SK-N-SH treated with all-trans-retinoic acid at 6 μM for 48 hours (cell line): Measurements from ENCODE around the gene AKAP13.
A peak's percentile ranks its signal among the peaks of the same experiment; 100 is the strongest.

Experiments used
- ATAC-seq: fragments of 200-7000 bp; cut with Tn5 transposase; 3 replicates; pipeline ENCODE4 v1.9.1; 2020; ENCODE audit warnings: mild to moderate bottlenecking, moderate library complexity
- ARNTL ChIP-seq: fragments of 450-650 bp; formaldehyde crosslinking; IDR thresholded peaks from 2 replicates; pipeline ENCODE4 v1.5.0; 2020; ENCODE audit warnings: low read depth, mild to moderate bottlenecking, moderate library complexity, borderline replicate concordance
- CSDC2 ChIP-seq: fragments of 250-450 bp; sonication (Bioruptor Pico); IDR thresholded peaks from 2 replicates; pipeline ENCODE4 v1.5.0; 2020; ENCODE audit warnings: mild to moderate bottlenecking, moderate library complexity
- CSRNP3 ChIP-seq: fragments of 250-450 bp; sonication (Bioruptor Pico); IDR thresholded peaks from 2 replicates; pipeline ENCODE4 v1.5.1; 2021; ENCODE audit warnings: mild to moderate bottlenecking, moderate library complexity
- ESRRG ChIP-seq: fragments of 250-450 bp; sonication (Bioruptor Pico); IDR thresholded peaks from 2 replicates; pipeline ENCODE4 v1.6.1; 2021; ENCODE audit warnings: mild to moderate bottlenecking
- GLIS3 ChIP-seq: fragments of 250-450 bp; sonication (Bioruptor Pico); IDR thresholded peaks from 2 replicates; pipeline ENCODE4 v1.5.0; 2020; ENCODE audit warnings: mild to moderate bottlenecking, moderate library complexity
- ISL1 ChIP-seq: fragments of 250-450 bp; sonication (Bioruptor Pico); IDR thresholded peaks from 2 replicates; pipeline ENCODE4 v2.1.2; 2022; ENCODE audit warnings: mild to moderate bottlenecking, moderate library complexity
- OSR1 ChIP-seq: fragments of 250-450 bp; sonication (Bioruptor Pico); IDR thresholded peaks from 2 replicates; pipeline ENCODE4 v1.8.0; 2022; ENCODE audit warnings: moderate library complexity, mild to moderate bottlenecking, inconsistent platforms
- PATZ1 ChIP-seq: fragments of 250-450 bp; sonication (Bioruptor Pico); IDR thresholded peaks from 2 replicates; pipeline ENCODE4 v1.8.0; 2020; ENCODE audit warnings: mild to moderate bottlenecking, moderate library complexity, borderline replicate concordance
- PPARA ChIP-seq: fragments of 250-450 bp; sonication (Bioruptor Pico); IDR thresholded peaks from 2 replicates; pipeline ENCODE4 v1.5.0; 2020; ENCODE audit warnings: mild to moderate bottlenecking, borderline replicate concordance
- RARB ChIP-seq: fragments of 250-450 bp; sonication (Bioruptor Pico); IDR thresholded peaks from 2 replicates; pipeline ENCODE4 v1.8.0; 2021; ENCODE audit warnings: mild to moderate bottlenecking, moderate library complexity
- TCF4 ChIP-seq: fragments of 250-450 bp; sonication (Bioruptor Pico); IDR thresholded peaks from 2 replicates; pipeline ENCODE4 v1.8.0; 2021; ENCODE audit warnings: mild to moderate bottlenecking, moderate library complexity, borderline replicate concordance
- TOX ChIP-seq: fragments of 250-450 bp; sonication (Bioruptor Pico); IDR thresholded peaks from 2 replicates; pipeline ENCODE4 v1.8.0; 2021; ENCODE audit warnings: mild to moderate bottlenecking, moderate library complexity, borderline replicate concordance
- TSHZ2 ChIP-seq: fragments of 250-450 bp; sonication (Bioruptor Pico); IDR thresholded peaks from 2 replicates; pipeline ENCODE4 v1.5.0; 2020; ENCODE audit warnings: mild to moderate bottlenecking, moderate library complexity
- ZC3H10 ChIP-seq: fragments of 250-450 bp; sonication (Bioruptor Pico); IDR thresholded peaks from 2 replicates; pipeline ENCODE4 v1.5.1; 2021; ENCODE audit warnings: mild to moderate bottlenecking, moderate library complexity
- ZFP3 ChIP-seq: fragments of 250-450 bp; sonication (Bioruptor Pico); IDR thresholded peaks from 2 replicates; pipeline ENCODE4 v1.5.0; 2020; ENCODE audit warnings: mild to moderate bottlenecking, moderate library complexity
- ZFP30 ChIP-seq: fragments of 450-650 bp; formaldehyde crosslinking; IDR thresholded peaks from 2 replicates; pipeline ENCODE4 v1.5.0; 2022; ENCODE audit warnings: mild to moderate bottlenecking, moderate library complexity
- ZNF565 ChIP-seq: fragments of 450-650 bp; formaldehyde crosslinking; conservative IDR thresholded peaks from 2 replicates; pipeline ENCODE4 v1.5.0; 2020; ENCODE audit warnings: low read depth, mild to moderate bottlenecking, moderate library complexity
- ZNF70 ChIP-seq: fragments of 450-650 bp; formaldehyde crosslinking; IDR thresholded peaks from 2 replicates; pipeline ENCODE4 v1.5.0; 2020; ENCODE audit warnings: mild to moderate bottlenecking, moderate library complexity
- ZNF8 ChIP-seq: fragments of 450-650 bp; formaldehyde crosslinking; IDR thresholded peaks from 2 replicates; pipeline ENCODE4 v1.5.0; 2020; ENCODE audit warnings: mild to moderate bottlenecking, moderate library complexity
- TF ChIP-seq, protein P1 (sequence below): fragments of 250-450 bp; sonication (Bioruptor Pico); IDR thresholded peaks from 2 replicates; pipeline ENCODE4 v1.5.1; 2020; ENCODE audit warnings: low read depth, mild to moderate bottlenecking, moderate library complexity
- TF ChIP-seq, protein P2 (sequence below): fragments of 250-450 bp; sonication (Bioruptor Pico); IDR thresholded peaks from 2 replicates; pipeline ENCODE4 v1.8.0; 2021; ENCODE audit warnings: low read depth, mild to moderate bottlenecking, moderate library complexity, borderline replicate concordance

The AKAP13 gene

DNA sequence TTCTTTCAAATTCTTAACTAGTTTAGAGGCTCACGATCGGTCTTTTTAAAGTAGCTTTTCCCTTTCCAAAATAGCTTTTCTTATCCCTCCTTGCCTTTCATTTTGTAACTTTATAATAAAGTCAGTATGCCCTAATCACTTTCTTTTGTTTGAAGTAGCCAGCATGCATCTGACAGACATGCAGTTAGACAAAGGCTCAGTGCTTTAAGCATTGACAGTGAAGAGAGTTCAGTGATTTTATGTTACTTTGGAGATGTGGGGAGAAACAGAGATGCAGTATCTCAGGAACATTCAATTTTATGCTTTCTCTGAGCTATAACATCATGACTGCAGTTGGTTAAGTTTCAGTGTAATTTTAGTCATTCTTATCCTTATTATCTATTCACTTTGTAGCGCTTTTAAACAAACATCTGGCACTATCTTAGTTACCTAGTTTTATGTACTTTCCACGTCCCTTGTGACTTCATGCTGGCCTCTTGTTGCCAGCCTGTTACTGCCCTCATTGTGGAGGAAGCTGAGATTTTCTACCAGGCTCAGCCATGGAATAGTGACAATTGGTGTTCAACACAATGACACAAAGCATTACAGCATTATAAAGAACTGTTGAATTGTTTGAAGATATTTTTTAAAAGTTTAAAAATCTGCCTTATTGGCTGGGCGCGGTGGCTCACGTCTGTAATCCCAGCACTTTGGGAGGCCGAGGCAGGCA lies 90.3 kb downstream of the AKAP13 start:
- TF ChIP-seq ZFP30, result no peak
- TF ChIP-seq ZFP3, result no peak
- no peak for TF ChIP-seq GLIS3 (CRISPR knock-in tag)
- no peak for TF ChIP-seq ZNF70 (CRISPR knock-in tag)
- TF ChIP-seq ZNF565 (CRISPR knock-in tag), result no peak
- TF ChIP-seq CSDC2, result no peak
- no peak for TF ChIP-seq ZC3H10 (CRISPR knock-in tag)
- TF ChIP-seq, protein P1, sequence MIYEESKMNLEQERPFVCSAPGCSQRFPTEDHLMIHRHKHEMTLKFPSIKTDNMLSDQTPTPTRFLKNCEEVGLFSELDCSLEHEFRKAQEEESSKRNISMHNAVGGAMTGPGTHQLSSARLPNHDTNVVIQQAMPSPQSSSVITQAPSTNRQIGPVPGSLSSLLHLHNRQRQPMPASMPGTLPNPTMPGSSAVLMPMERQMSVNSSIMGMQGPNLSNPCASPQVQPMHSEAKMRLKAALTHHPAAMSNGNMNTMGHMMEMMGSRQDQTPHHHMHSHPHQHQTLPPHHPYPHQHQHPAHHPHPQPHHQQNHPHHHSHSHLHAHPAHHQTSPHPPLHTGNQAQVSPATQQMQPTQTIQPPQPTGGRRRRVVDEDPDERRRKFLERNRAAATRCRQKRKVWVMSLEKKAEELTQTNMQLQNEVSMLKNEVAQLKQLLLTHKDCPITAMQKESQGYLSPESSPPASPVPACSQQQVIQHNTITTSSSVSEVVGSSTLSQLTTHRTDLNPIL, result no peak
- TF ChIP-seq RARB (CRISPR knock-in tag), result no peak
- no peak for TF ChIP-seq CSRNP3 (CRISPR knock-in tag)
- TF ChIP-seq OSR1 (CRISPR knock-in tag), result no peak
- TF ChIP-seq PPARA (CRISPR knock-in tag), result no peak
- no peak for TF ChIP-seq TSHZ2 (CRISPR knock-in tag)
- TF ChIP-seq, protein P2, sequence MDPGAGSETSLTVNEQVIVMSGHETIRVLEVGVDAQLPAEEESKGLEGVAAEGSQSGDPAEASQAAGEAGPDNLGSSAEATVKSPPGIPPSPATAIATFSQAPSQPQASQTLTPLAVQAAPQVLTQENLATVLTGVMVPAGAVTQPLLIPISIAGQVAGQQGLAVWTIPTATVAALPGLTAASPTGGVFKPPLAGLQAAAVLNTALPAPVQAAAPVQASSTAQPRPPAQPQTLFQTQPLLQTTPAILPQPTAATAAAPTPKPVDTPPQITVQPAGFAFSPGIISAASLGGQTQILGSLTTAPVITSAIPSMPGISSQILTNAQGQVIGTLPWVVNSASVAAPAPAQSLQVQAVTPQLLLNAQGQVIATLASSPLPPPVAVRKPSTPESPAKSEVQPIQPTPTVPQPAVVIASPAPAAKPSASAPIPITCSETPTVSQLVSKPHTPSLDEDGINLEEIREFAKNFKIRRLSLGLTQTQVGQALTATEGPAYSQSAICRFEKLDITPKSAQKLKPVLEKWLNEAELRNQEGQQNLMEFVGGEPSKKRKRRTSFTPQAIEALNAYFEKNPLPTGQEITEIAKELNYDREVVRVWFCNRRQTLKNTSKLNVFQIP, result no peak
- TF ChIP-seq PATZ1 (CRISPR knock-in tag), result no peak
- no peak for TF ChIP-seq ESRRG (CRISPR knock-in tag)
- TF ChIP-seq TOX (CRISPR knock-in tag), result no peak
- no peak for TF ChIP-seq ZNF8 (CRISPR knock-in tag)
- no peak for ATAC-seq

- no peak for ATAC-seq
- TF ChIP-seq ISL1, result no peak
- TF ChIP-seq, protein P1, result no peak
- TF ChIP-seq, all 23 proteins: peak for 0
Observed at GRCh38 chr15:85472349-85472748, 91.9 kb downstream of the AKAP13 start.

DNA sequence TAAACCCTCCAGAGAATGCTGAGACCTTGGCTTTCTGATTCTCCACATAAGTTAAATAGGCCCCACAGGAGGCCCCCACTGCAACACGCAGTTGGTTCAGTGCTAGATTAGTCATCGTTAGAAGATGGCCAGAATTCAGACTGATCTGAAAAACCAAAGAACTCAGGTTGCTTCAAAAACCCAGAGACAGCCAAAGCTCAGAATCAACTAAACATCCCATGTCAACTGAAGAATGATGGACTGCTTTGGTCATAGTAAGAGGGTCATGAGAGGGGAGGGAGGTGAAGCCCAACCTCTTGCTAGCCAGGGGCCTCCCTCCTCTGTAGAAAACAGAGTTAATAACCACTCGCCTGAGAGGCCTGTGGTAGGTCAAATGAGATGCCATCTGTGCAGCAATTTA lies 93.1 kb downstream of the AKAP13 start:
- ATAC-seq, result peak; percentile 74
- TF ChIP-seq TCF4 (CRISPR knock-in tag) (no peak), ZFP30 (no peak), ZNF565 (CRISPR knock-in tag) (no peak), ARNTL (CRISPR knock-in tag) (no peak), CSRNP3 (CRISPR knock-in tag) (no peak), PPARA (CRISPR knock-in tag) (no peak), ZC3H10 (CRISPR knock-in tag) (no peak), PATZ1 (CRISPR knock-in tag) (no peak), ISL1 (no peak)
- TF ChIP-seq, protein P1, result no peak
